Mucosa of stomach (tissue), 1 donor: ENCODE results near the gene OTUB2.

ENCODE experiments used
- H3K27me3 ChIP-seq: one replicate; pipeline ENCODE4 v1.7.0; 2013; ENCODE audit warnings: mild to moderate bottlenecking, low read length; ENCODE audit not compliant: control insufficient read depth, insufficient read depth
- H3K36me3 ChIP-seq: one replicate; pipeline ENCODE4 v1.7.0; 2013; ENCODE audit warnings: low read length; ENCODE audit not compliant: control insufficient read depth, insufficient read depth
- H3K4me1 ChIP-seq: one replicate; pipeline ENCODE4 v1.7.0; 2013; ENCODE audit warnings: mild to moderate bottlenecking, low read length; ENCODE audit not compliant: control insufficient read depth, insufficient read depth
- H3K4me3 ChIP-seq: one replicate; pipeline ENCODE4 v1.7.0; 2013; ENCODE audit warnings: low read length
- H3K9ac ChIP-seq: one replicate; pipeline ENCODE4 v1.7.0; 2013; ENCODE audit warnings: mild to moderate bottlenecking, low read length, moderate library complexity
- H3K9me3 ChIP-seq: one replicate; pipeline ENCODE4 v1.7.0; 2013; ENCODE audit warnings: mild to moderate bottlenecking, low read length, moderate library complexity; ENCODE audit not compliant: control insufficient read depth
- donor health status: Pancreatic carcinoma.

OTUB2 gene

DNA sequence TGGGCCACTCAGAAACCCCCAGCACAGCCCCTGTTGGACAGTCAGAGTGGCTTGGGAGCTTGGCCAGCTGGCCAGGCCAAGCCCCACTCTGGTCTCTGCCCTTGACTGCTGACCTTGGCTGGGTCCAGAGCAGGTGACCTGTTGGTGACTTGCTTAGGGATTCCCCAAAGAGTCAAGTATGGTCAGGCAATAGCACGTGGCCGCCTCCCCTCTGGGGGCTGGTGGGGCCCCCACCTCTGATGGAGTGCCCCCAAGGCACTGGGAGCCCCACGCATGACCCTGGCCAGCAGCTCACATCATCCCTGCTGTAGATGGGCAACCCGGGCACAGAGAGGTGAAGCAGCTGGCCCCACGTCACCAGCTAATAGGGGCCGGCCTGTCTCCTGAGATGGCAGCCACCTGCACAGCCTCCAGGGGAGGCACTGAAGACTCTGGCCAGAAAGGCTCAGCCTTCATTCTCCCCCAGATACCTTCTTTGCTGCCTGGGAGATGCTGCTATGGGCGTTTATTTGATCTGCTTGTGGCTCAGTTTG, 27.2 kb upstream of the OTUB2 start:
- Histone ChIP-seq H3K36me3 (no peaks in the 10 kb centered on the region), H3K9ac (no peak overlapping the region), H3K27me3 (peaks cover 22% of the 10 kb centered on the region), H3K4me1 (no peaks in the 10 kb centered on the region), H3K4me3 (no peak overlapping the region), H3K9me3 (no peaks in the 10 kb centered on the region)

GRCh38 chr14:93999573-93999972, 26.6 kb upstream of the OTUB2 start:
- H3K36me3 ChIP-seq: no peaks in the 10 kb centered on the region

DNA sequence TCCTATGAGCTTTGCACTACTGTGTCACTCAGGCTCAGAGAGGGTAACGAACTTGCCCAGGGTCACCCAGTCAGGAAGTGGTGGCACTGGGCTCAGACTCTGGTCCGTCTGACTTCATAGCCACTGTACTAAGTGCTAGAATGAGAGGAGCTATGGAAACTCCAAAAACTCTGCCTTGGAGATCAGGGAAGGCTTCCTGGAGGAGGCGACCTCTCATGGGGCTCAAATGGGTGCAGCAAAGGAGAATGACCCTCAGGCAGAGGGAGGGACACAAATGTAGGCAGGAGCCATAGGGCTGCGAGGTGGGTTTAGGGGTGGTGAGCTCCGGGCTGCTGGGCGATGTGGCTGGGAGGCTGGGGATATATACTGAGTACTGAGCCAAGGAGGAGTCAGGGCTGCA, 25.9 kb upstream of the OTUB2 start:
- Histone ChIP-seq H3K9ac (no peak overlapping the region), H3K9me3 (no peaks in the 10 kb centered on the region), H3K27me3 (peaks cover 20% of the 10 kb centered on the region), H3K4me1 (no peaks in the 10 kb centered on the region), H3K36me3 (no peaks in the 10 kb centered on the region), H3K4me3 (no peak overlapping the region)

More at GRCh38 chr14:93999573-93999972, 26.6 kb upstream of the OTUB2 start:
- H3K4me1 ChIP-seq: no peaks in the 10 kb centered on the region
- H3K4me3 ChIP-seq: no peak overlapping the region
- H3K9ac ChIP-seq: no peak overlapping the region
- H3K9me3 ChIP-seq: no peaks in the 10 kb centered on the region
- peaks cover 22% of the 10 kb centered on the region for H3K27me3 ChIP-seq

DNA sequence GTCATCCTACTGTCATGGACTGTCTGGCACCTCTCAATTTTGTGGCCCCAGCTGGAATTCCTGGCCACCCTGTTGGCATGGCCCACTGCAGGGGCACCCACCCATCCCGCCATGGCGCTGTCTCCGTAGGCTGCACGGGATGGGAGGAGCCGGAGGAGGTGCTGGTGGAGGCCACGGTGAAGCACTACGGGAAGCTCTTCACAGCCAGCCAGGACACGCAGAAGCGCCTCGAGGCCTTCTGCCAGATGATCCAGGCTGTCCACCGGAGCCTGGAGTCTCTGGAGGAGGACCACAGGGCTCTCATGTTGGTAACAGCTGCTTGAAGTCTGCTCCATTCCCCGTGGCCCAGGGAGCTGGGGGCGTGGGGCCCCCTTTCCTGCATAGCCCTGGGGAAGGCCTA, 25.1 kb upstream of the OTUB2 start:
- Histone ChIP-seq H3K9me3 (no peaks in the 10 kb centered on the region), H3K27me3 (peaks cover 12% of the 10 kb centered on the region), H3K36me3 (no peaks in the 10 kb centered on the region), H3K9ac (no peak overlapping the region), H3K4me1 (no peaks in the 10 kb centered on the region), H3K4me3 (no peak overlapping the region)

DNA sequence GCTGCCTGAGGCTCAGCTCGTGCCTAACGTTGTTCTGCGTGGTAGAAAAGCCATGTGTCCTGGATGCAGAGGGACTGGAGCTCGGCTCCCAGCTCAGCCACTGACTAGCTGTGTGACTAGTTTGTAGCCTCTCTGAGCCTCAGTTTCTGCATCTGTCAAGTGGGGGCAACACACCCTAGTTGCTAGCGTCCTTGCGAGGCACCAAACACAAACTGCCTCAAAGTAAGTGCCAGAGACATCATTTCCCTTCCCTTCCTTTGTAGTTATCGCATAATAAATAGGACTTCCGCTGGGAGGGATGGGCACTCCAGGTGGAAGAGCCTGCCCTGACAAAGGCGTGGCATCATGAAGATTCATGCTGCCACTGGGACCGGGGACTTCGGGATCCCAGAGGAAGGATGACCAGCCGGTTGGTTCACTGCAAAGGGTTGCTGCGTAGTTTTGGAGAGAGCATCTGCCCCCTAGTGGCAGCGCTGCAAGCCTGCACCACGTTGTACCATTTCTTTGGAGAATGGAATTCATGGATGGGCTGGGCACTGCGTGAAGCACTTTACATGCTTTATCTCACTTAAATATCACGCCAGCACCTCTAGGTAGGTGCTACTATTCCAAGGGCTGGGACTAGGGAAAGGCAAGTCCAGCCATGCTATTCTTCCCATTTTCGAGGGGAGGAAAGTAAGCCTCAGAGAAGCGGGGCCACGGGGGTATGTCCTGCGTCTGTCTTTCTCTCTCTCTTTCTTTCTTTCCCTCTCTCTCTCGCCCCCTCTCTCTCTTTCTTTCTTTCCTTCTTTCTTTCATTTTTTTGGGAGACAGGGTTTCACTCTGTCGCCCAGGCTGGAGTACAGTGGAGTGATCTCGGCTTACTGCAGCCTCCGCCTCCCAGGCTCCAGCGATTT, 24.4 kb upstream of the OTUB2 start:
- H3K36me3 ChIP-seq: no peaks in the 10 kb centered on the region
- H3K4me3 ChIP-seq: no peak overlapping the region
- no peaks in the 10 kb centered on the region for H3K4me1 ChIP-seq
- H3K27me3 ChIP-seq: peaks cover 11% of the 10 kb centered on the region
- H3K9ac ChIP-seq: no peak overlapping the region
- no peaks in the 10 kb centered on the region for H3K9me3 ChIP-seq

DNA sequence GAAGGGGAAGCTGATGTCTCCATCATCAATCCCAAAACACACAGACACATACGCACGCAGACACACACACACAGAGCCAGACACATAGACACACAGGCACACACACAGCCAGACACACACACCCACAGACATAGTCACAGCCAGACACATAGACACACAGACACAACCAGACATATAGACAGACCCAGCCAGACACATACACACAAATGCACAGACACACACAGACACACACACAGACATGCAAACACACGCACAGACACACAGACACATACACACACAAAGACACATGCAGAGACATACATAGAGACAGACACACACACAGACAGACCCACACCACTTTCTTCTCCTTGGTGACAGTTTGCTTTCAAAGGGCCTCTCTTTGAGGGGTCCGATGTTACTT, 22.7 kb upstream of the OTUB2 start:
- H3K27me3 ChIP-seq: peaks cover 11% of the 10 kb centered on the region

GRCh38 chr14:94004015-94004414, 22.1 kb upstream of the OTUB2 start:
- Histone ChIP-seq H3K9me3 (no peaks in the 10 kb centered on the region), H3K9ac (no peak overlapping the region), H3K27me3 (peaks cover 12% of the 10 kb centered on the region), H3K36me3 (no peaks in the 10 kb centered on the region), H3K4me3 (no peak overlapping the region), H3K4me1 (no peaks in the 10 kb centered on the region)

More for the DNA sequence above, 22.7 kb upstream of the OTUB2 start:
- H3K9me3 ChIP-seq: no peaks in the 10 kb centered on the region
- no peaks in the 10 kb centered on the region for H3K36me3 ChIP-seq
- no peaks in the 10 kb centered on the region for H3K4me1 ChIP-seq
- no peak overlapping the region for H3K4me3 ChIP-seq
- no peak overlapping the region for H3K9ac ChIP-seq

- Histone ChIP-seq H3K9ac (no peak overlapping the region), H3K4me3 (no peak overlapping the region), H3K4me1 (peaks cover 4% of the 10 kb centered on the region), H3K36me3 (no peaks in the 10 kb centered on the region), H3K27me3 (peaks cover 15% of the 10 kb centered on the region), H3K9me3 (no peaks in the 10 kb centered on the region)
Observed at GRCh38 chr14:94005324-94006073, 20.6 kb upstream of the OTUB2 start.

- Histone ChIP-seq H3K4me3 (no peak overlapping the region), H3K9me3 (no peaks in the 10 kb centered on the region), H3K27me3 (peaks cover 11% of the 10 kb centered on the region), H3K4me1 (peaks cover 4% of the 10 kb centered on the region), H3K36me3 (no peaks in the 10 kb centered on the region), H3K9ac (no peak overlapping the region)
Observed at GRCh38 chr14:94008234-94008633, 17.9 kb upstream of the OTUB2 start.

GRCh38 chr14:94009767-94010166, 16.4 kb upstream of the OTUB2 start:
- Histone ChIP-seq H3K36me3 (no peaks in the 10 kb centered on the region), H3K27me3 (peaks cover 11% of the 10 kb centered on the region), H3K4me3 (no peak overlapping the region), H3K4me1 (peaks cover 4% of the 10 kb centered on the region), H3K9me3 (no peaks in the 10 kb centered on the region), H3K9ac (no peak overlapping the region)

DNA sequence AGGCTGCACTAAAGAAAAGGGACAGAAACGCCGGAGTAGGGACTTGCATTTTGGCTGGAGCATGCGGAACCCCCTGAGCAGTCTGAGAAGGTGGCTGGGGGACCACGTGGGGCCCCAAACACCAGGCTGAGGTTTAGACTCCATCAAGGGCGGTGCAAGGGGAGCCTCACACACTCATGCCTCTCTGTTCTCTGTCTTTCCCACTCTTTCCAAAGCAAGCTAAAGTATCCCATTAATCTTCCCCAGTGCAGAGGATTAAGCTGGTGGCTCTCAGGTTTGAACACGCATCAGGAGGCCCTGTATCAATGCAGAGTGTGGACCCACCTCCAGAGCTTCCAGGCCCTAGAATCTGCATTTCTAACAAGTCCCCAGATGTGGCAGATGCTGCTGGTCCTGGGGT, 15.5 kb upstream of the OTUB2 start:
- Histone ChIP-seq H3K27me3 (peaks cover 11% of the 10 kb centered on the region), H3K36me3 (no peaks in the 10 kb centered on the region), H3K4me1 (peaks cover 4% of the 10 kb centered on the region), H3K9ac (no peak overlapping the region), H3K4me3 (no peak overlapping the region), H3K9me3 (no peaks in the 10 kb centered on the region)

GRCh38 chr14:94011795-94012194, 14.3 kb upstream of the OTUB2 start:
- H3K27me3 ChIP-seq: peaks cover 11% of the 10 kb centered on the region
- H3K4me1 ChIP-seq: peaks cover 4% of the 10 kb centered on the region
- H3K4me3 ChIP-seq: no peak overlapping the region
- H3K36me3 ChIP-seq: no peaks in the 10 kb centered on the region
- H3K9me3 ChIP-seq: no peaks in the 10 kb centered on the region
- no peak overlapping the region for H3K9ac ChIP-seq
